Measurements from ENCODE around the gene COL5A2.

- TF ChIP-seq EZH2phosphoT487 (IDR thresholded peaks at IDR 0.05; ENCODE audit: borderline replicate concordance), result no peak
- TF ChIP-seq, protein P1, sequence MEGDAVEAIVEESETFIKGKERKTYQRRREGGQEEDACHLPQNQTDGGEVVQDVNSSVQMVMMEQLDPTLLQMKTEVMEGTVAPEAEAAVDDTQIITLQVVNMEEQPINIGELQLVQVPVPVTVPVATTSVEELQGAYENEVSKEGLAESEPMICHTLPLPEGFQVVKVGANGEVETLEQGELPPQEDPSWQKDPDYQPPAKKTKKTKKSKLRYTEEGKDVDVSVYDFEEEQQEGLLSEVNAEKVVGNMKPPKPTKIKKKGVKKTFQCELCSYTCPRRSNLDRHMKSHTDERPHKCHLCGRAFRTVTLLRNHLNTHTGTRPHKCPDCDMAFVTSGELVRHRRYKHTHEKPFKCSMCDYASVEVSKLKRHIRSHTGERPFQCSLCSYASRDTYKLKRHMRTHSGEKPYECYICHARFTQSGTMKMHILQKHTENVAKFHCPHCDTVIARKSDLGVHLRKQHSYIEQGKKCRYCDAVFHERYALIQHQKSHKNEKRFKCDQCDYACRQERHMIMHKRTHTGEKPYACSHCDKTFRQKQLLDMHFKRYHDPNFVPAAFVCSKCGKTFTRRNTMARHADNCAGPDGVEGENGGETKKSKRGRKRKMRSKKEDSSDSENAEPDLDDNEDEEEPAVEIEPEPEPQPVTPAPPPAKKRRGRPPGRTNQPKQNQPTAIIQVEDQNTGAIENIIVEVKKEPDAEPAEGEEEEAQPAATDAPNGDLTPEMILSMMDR (conservative IDR thresholded peaks at IDR 0.05; ENCODE audit: low read length), result no peak
Observed at GRCh38 chr2:189125195-189125594, 54.4 kb downstream of the COL5A2 start.
